OCI-LY1 (cell line): Measurements from ENCODE around the gene RPL26.
"Not testable (repeated sequence)": the region's sequence is repeated elsewhere in the genome, so short reads cannot be mapped to it uniquely, and the experiment has no call there.

Experiments used
- H2AFZ ChIP-seq: fragments of 200-600 bp; sonication (generic), shearing (Covaris generic); 2 replicates; pipeline ENCODE4 v1.6.0; 2014; ENCODE audit warnings: antibody characterized with exemption, mild to moderate bottlenecking, low read length
- H3F3A ChIP-seq: fragments of 200-600 bp; sonication (generic), shearing (Covaris generic); 2 replicates; pipeline ENCODE4 v1.6.0; 2014; ENCODE audit warnings: mild to moderate bottlenecking, antibody characterized with exemption, low read length, moderate library complexity; ENCODE audit not compliant: insufficient read depth
- H3K27ac ChIP-seq: fragments of 200-600 bp; sonication (generic); 2 replicates; pipeline ENCODE4 v1.5.1; 2014; ENCODE audit warnings: low read length, mixed run types, mild to moderate bottlenecking, low read depth; ENCODE audit not compliant: poor library complexity, severe bottlenecking
- H3K27me3 ChIP-seq: fragments of 200-600 bp; sonication (generic); 2 replicates; pipeline ENCODE4 v1.6.0; 2014; ENCODE audit warnings: antibody characterized with exemption, mild to moderate bottlenecking, low read length, moderate library complexity; ENCODE audit not compliant: insufficient read depth
- H3K36me3 ChIP-seq: fragments of 200-600 bp; sonication (generic); 2 replicates; pipeline ENCODE4 v1.6.1; 2014; ENCODE audit warnings: mild to moderate bottlenecking, antibody characterized with exemption, low read length, moderate library complexity, mixed read lengths; ENCODE audit not compliant: insufficient read depth
- H3K4me1 ChIP-seq: fragments of 200-600 bp; sonication (generic); 2 replicates; pipeline ENCODE4 v1.5.1; 2014; ENCODE audit warnings: mild to moderate bottlenecking, low read length, moderate library complexity; ENCODE audit not compliant: insufficient read depth, severe bottlenecking
- H3K4me2 ChIP-seq: fragments of 200-600 bp; sonication (generic), shearing (Covaris generic); 2 replicates; pipeline ENCODE4 v1.6.1; 2014; ENCODE audit warnings: low read length
- H3K4me3 ChIP-seq: fragments of 200-600 bp; sonication (generic); 2 replicates; pipeline ENCODE4 v1.5.1; 2014; ENCODE audit warnings: low read length, low read depth, mild to moderate bottlenecking, mixed read lengths; ENCODE audit not compliant: poor library complexity, severe bottlenecking
- H3K79me2 ChIP-seq: fragments of 200-600 bp; shearing (Covaris generic); 2 replicates; pipeline ENCODE4 v1.6.1; 2016; ENCODE audit warnings: mixed run types, low read length, mixed read lengths; ENCODE audit not compliant: insufficient read depth
- H3K9ac ChIP-seq: fragments of 200-600 bp; sonication (generic), shearing (Covaris generic); 2 replicates; pipeline ENCODE4 v1.6.1; 2014; ENCODE audit warnings: mild to moderate bottlenecking, low read length, mixed read lengths
- H3K9me2 ChIP-seq: fragments of 200-600 bp; sonication (generic), shearing (Covaris generic); 2 replicates; pipeline ENCODE4 v1.6.1; 2014; ENCODE audit warnings: low read depth, mild to moderate bottlenecking, low read length, mixed read lengths
- H3K9me3 ChIP-seq: fragments of 200-600 bp; shearing (Covaris generic); 2 replicates; pipeline ENCODE4 v1.6.1; 2014; ENCODE audit warnings: low read length, mixed read lengths
- H4K20me1 ChIP-seq: fragments of 200-600 bp; sonication (generic), shearing (Covaris generic); 2 replicates; pipeline ENCODE4 v1.6.0; 2016; ENCODE audit warnings: mild to moderate bottlenecking, low read length; ENCODE audit not compliant: insufficient read depth
- EZH2 ChIP-seq: fragments of 200-600 bp; sonication (generic), shearing (Covaris generic); IDR thresholded peaks from 2 replicates; pipeline ENCODE4 v1.8.0; 2017; ENCODE audit warnings: borderline replicate concordance, mixed run types, mild to moderate bottlenecking, antibody characterized with exemption, low read length, moderate library complexity, mixed read lengths
- TF ChIP-seq, protein P1 (sequence below): fragments of 200-600 bp; sonication (generic), shearing (Covaris generic); IDR thresholded peaks from 2 replicates; pipeline ENCODE4 v1.5.1; 2017; ENCODE audit warnings: mild to moderate bottlenecking, antibody characterized with exemption, low read length, moderate library complexity, mixed read lengths

Gene RPL26

DNA sequence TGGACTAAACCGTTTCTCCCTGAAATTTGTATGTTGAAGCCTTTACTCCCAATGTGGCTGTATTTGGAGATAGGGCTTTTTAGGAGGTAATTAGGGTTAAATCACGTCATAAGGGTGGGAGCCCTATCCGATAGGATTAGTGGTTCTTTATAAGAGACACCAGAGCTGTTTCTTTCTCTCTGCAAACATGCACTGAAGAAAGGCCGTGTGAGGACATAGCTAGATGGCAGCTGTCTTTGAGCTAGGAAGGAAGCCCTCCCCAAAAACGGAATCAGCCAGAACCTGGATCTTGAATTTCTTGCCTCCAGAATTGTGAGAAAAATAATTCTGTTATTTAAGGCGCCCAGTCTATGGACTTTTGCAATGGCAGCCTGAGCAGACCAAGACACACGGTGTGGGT, 29.3 kb downstream of the RPL26 start:
- H3K9me2 ChIP-seq, result no peaks in the 10 kb centered on the region
- H3K4me2 ChIP-seq, result no peak overlapping the region
- H3K4me3 ChIP-seq, result no peak overlapping the region
- H3K27me3 ChIP-seq, result no peaks in the 10 kb centered on the region; the same call in 1 of the 2 replicates
- H2AFZ ChIP-seq, result no peak overlapping the region
- H3K79me2 ChIP-seq, result no peaks in the 10 kb centered on the region
- H3K36me3 ChIP-seq, result no peaks in the 10 kb centered on the region; the same call in 1 of the 2 replicates
- no peak overlapping the region for H3K27ac ChIP-seq
- H3K4me1 ChIP-seq, result no peaks in the 10 kb centered on the region
- H3K9ac ChIP-seq, result no peak overlapping the region
- H3K9me3 ChIP-seq, result no peaks in the 10 kb centered on the region
- no peak for TF ChIP-seq EZH2
- TF ChIP-seq, protein P1, sequence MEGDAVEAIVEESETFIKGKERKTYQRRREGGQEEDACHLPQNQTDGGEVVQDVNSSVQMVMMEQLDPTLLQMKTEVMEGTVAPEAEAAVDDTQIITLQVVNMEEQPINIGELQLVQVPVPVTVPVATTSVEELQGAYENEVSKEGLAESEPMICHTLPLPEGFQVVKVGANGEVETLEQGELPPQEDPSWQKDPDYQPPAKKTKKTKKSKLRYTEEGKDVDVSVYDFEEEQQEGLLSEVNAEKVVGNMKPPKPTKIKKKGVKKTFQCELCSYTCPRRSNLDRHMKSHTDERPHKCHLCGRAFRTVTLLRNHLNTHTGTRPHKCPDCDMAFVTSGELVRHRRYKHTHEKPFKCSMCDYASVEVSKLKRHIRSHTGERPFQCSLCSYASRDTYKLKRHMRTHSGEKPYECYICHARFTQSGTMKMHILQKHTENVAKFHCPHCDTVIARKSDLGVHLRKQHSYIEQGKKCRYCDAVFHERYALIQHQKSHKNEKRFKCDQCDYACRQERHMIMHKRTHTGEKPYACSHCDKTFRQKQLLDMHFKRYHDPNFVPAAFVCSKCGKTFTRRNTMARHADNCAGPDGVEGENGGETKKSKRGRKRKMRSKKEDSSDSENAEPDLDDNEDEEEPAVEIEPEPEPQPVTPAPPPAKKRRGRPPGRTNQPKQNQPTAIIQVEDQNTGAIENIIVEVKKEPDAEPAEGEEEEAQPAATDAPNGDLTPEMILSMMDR, result no peak
- no peaks in the 10 kb centered on the region for H4K20me1 ChIP-seq
- H3F3A ChIP-seq, result no peaks in the 10 kb centered on the region

DNA sequence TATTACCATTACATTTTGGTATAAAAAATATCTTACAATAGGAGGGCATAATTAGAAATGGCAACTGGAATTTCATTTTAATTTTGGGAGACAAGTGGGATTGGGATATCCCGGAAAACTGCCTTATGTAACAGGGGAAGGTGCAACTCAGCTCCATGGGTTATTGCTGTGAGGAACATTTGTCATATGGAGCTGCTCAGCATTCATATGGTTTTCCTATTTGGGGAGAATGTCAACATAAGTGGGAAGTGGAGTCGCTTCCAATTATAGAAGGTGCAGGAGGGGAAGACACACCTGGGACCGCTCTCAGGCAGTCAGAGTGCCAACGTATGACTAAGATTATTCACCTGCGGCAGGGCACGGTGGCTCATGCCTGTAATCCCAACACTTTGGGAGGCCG, 32.7 kb downstream of the RPL26 start:
- Histone ChIP-seq H3K9me3 (no peaks in the 10 kb centered on the region), H3K9me2 (no peaks in the 10 kb centered on the region), H3K4me2 (no peak overlapping the region), H2AFZ (no peak overlapping the region), H3K36me3 (no peaks in the 10 kb centered on the region), H3F3A (no peaks in the 10 kb centered on the region), H3K27ac (no peak overlapping the region), H3K9ac (no peak overlapping the region), H3K27me3 (no peaks in the 10 kb centered on the region), H3K4me3 (no peak overlapping the region), H3K79me2 (no peaks in the 10 kb centered on the region), H4K20me1 (no peaks in the 10 kb centered on the region), H3K4me1 (no peaks in the 10 kb centered on the region)
- TF ChIP-seq, protein P1, result no peak
- no peak for TF ChIP-seq EZH2

DNA sequence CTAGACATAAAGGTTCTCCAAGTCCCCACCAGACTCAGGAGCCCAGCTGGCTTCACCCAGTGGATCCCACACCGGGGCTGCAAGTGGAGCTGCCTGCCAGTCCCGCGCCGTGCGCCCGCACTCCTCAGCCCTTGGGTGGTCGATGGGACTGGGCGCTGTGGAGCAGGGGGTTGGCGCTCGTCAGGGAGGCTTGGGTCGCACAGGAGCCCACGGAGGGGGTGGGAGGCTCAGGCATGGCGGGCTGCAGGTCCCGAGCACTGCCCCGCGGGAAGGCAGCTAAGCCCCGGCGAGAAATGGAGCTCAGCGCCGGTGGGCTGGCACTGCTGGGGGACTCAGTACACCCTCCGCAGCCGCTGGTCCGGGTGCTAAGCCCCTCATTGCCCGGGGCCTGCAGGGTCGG, 36.0 kb downstream of the RPL26 start:
- not testable (repeated sequence) for H3K27me3 ChIP-seq, H3K9me2 ChIP-seq, H2AFZ ChIP-seq

DNA sequence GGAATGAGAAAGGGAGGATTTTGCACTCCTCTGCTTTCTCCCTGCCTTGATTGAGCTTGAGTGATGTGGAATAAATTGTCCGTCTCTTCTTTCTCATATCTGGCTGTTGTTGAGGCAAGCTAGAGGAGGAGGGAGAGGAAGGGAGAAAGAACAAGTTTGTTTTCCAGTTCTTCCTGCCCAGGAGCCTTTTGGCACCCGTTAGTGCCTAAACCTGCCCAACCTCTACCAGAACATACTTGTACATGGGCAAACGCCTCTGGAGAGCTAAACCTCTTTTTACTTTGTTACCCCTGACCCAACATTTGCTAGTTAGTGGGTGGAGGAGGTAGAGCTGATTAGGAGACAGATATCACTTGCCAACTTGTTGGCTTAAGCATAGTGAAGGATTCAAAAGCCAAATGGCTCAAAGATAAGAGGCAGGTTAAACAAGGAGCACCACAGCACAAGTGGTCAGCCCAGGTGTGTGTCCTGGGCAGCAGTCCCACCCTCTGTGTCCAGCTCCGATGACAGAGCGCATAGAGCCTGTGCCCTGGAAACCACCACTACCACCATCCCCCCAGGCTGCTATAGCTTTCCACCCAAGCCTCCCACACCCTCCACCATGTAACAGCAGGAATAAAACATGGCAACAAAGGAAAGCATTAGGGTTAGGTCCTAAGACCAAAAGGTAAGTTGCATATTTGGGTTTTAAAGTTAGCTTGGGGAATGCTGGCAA, 36.9 kb downstream of the RPL26 start:
- Histone ChIP-seq H3K4me3 (no peak overlapping the region), H3K9me2 (no peaks in the 10 kb centered on the region), H3K4me1 (no peaks in the 10 kb centered on the region), H2AFZ (no peak overlapping the region), H3K27ac (no peak overlapping the region), H3K9ac (no peak overlapping the region), H3K36me3 (no peaks in the 10 kb centered on the region), H3K27me3 (no peaks in the 10 kb centered on the region), H3K9me3 (no peaks in the 10 kb centered on the region), H4K20me1 (no peaks in the 10 kb centered on the region), H3K4me2 (no peak overlapping the region), H3F3A (no peaks in the 10 kb centered on the region), H3K79me2 (no peaks in the 10 kb centered on the region)
- TF ChIP-seq, protein P1, result no peak
- no peak for TF ChIP-seq EZH2

More for the DNA sequence above, 36.0 kb downstream of the RPL26 start:
- H3F3A ChIP-seq, H3K79me2 ChIP-seq, H3K4me1 ChIP-seq, H4K20me1 ChIP-seq, H3K4me2 ChIP-seq, H3K9ac ChIP-seq, H3K4me3 ChIP-seq, H3K9me3 ChIP-seq, H3K27ac ChIP-seq, H3K36me3 ChIP-seq: not testable (repeated sequence)
